Neural progenitor cell (in vitro differentiated cells): ENCODE measurements around the gene ADK. TPM values are rescaled to one million over a fixed set of nuclear protein-coding genes. Genes with fewer than 3 reads are reported as not detected.

Source experiments
- DNase-seq: peaks from one replicate; pipeline ENCODE4 v3.0.0-alpha.2; 2016; ENCODE audit warnings: low spot score
- H2AFZ ChIP-seq: fragments of 200-600 bp; sonication (generic); replicated peaks from 2 replicates; pipeline ENCODE4 v1.6.1; 2016; ENCODE audit warnings: antibody characterized with exemption
- H3F3A ChIP-seq: fragments of 200-600 bp; sonication (generic); 2 replicates; pipeline ENCODE4 v1.6.1; 2016; ENCODE audit warnings: antibody characterized with exemption, low read depth
- H3K27ac ChIP-seq: fragments of 200-600 bp; sonication (generic); 2 replicates; pipeline ENCODE4 v1.5.1; 2016; ENCODE audit warnings: mild to moderate bottlenecking
- H3K27me3 ChIP-seq: fragments of 200-600 bp; sonication (generic); 2 replicates; pipeline ENCODE4 v1.6.1; 2016; ENCODE audit warnings: mild to moderate bottlenecking, moderate library complexity
- H3K36me3 ChIP-seq: fragments of 200-600 bp; sonication (generic); 2 replicates; pipeline ENCODE4 v1.5.1; 2016
- H3K4me1 ChIP-seq: fragments of 200-600 bp; sonication (generic); 2 replicates; pipeline ENCODE4 v1.6.1; 2016; ENCODE audit warnings: mixed run types
- H3K4me2 ChIP-seq: fragments of 200-600 bp; sonication (generic); 2 replicates; pipeline ENCODE4 v1.6.1; 2016
- H3K4me3 ChIP-seq: fragments of 200-600 bp; sonication (generic); 2 replicates; pipeline ENCODE4 v1.5.1; 2016
- H3K79me2 ChIP-seq: fragments of 200-600 bp; sonication (generic); 2 replicates; pipeline ENCODE4 v1.6.1; 2016; ENCODE audit warnings: low read depth
- H3K9ac ChIP-seq: fragments of 200-600 bp; sonication (generic); 2 replicates; pipeline ENCODE4 v1.6.1; 2016
- H3K9me3 ChIP-seq: fragments of 200-600 bp; sonication (generic); 2 replicates; pipeline ENCODE4 v1.5.1; 2016; ENCODE audit warnings: low read depth
- H4K20me1 ChIP-seq: fragments of 200-600 bp; sonication (generic); 2 replicates; pipeline ENCODE4 v1.6.1; 2016; ENCODE audit warnings: low read depth
- H3K27ac Mint-ChIP-seq: 3 replicates; pipeline ENCODE4 v1.8.0; 2021; ENCODE audit warnings: mixed read lengths
- H3K27me3 Mint-ChIP-seq: 2 replicates; pipeline ENCODE4 v1.8.0; 2022; ENCODE audit warnings: low read depth, mild to moderate bottlenecking, inconsistent platforms, moderate library complexity, mixed read lengths; ENCODE audit not compliant: insufficient read depth
- H3K36me3 Mint-ChIP-seq: 3 replicates; pipeline ENCODE4 v1.8.0; 2021; ENCODE audit warnings: mixed read lengths
- H3K4me1 Mint-ChIP-seq: 3 replicates; pipeline ENCODE4 v1.8.0; 2021; ENCODE audit warnings: mixed read lengths
- H3K4me3 Mint-ChIP-seq: 3 replicates; pipeline ENCODE4 v1.8.0; 2021; ENCODE audit warnings: mild to moderate bottlenecking, moderate library complexity, mixed read lengths
- H3K9me3 Mint-ChIP-seq: 3 replicates; pipeline ENCODE4 v1.8.0; 2020; ENCODE audit warnings: mixed read lengths
- CTCF ChIP-seq: fragments of 200-600 bp; sonication (generic); IDR thresholded peaks from 2 replicates; pipeline ENCODE4 v1.5.1; 2017; ENCODE audit warnings: antibody characterized with exemption, mild to moderate bottlenecking
- EZH2 ChIP-seq: fragments of 200-600 bp; sonication (generic); IDR thresholded peaks from 2 replicates; pipeline ENCODE4 v1.6.1; 2017; ENCODE audit warnings: antibody characterized with exemption, mild to moderate bottlenecking, moderate library complexity
- EZH2phosphoT487 ChIP-seq: fragments of 200-600 bp; sonication (generic); IDR thresholded peaks from 2 replicates; pipeline ENCODE4 v1.6.1; 2017; ENCODE audit warnings: antibody characterized with exemption
- total RNA-seq: library from RNA; depleted of rRNA; stranded (reverse); fragments of >200 nt; gene quantifications from 2 replicates; pipeline ENCODE4 v1.2.3, GENCODE V29; 2015; ENCODE audit warnings: low replicate concordance

The ADK gene
- total RNA-seq, 1 donor from 2014 or later, result 50.9 TPM

- Histone ChIP-seq H2AFZ (no peak overlapping the region), H3K4me3 (no peak overlapping the region), H3K9me3 (no peaks in the 10 kb centered on the region), H3K79me2 (no peaks in the 10 kb centered on the region), H3K27ac (peak overlapping the region; percentile 6), H3K4me2 (peak overlapping the region; percentile 68), H3K36me3 (no peaks in the 10 kb centered on the region), H3F3A (peaks cover 10% of the 10 kb centered on the region), H4K20me1 (no peaks in the 10 kb centered on the region), H3K9ac (no peak overlapping the region), H3K27me3 (no peaks in the 10 kb centered on the region), H3K4me1 (peaks cover 31% of the 10 kb centered on the region)
- peak overlapping the region; percentile 99 for H3K27ac Mint-ChIP-seq
- H3K9me3 Mint-ChIP-seq, result peaks cover 8% of the 10 kb centered on the region
- peak; percentile 68 for DNase-seq
- peaks cover 39% of the 10 kb centered on the region for H3K4me1 Mint-ChIP-seq
- TF ChIP-seq EZH2phosphoT487 (no peak), EZH2 (no peak), CTCF (no peak)
- peaks cover 4% of the 10 kb centered on the region for H3K27me3 Mint-ChIP-seq
- peaks cover 6% of the 10 kb centered on the region for H3K36me3 Mint-ChIP-seq
- H3K4me3 Mint-ChIP-seq, result peak overlapping the region; percentile 71
Observed at GRCh38 chr10:74419491-74419951, 268.5 kb downstream of the ADK start.

- Histone ChIP-seq H3F3A (peaks cover 10% of the 10 kb centered on the region), H3K27ac (no peak overlapping the region), H3K36me3 (no peaks in the 10 kb centered on the region), H2AFZ (no peak overlapping the region), H3K9me3 (no peaks in the 10 kb centered on the region), H3K79me2 (no peaks in the 10 kb centered on the region), H3K9ac (no peak overlapping the region), H3K27me3 (no peaks in the 10 kb centered on the region), H3K4me1 (peaks cover 31% of the 10 kb centered on the region), H4K20me1 (no peaks in the 10 kb centered on the region), H3K4me3 (no peak overlapping the region), H3K4me2 (peak overlapping the region; percentile 68)
- H3K27me3 Mint-ChIP-seq, result peaks cover 4% of the 10 kb centered on the region
- no peak overlapping the region for H3K4me3 Mint-ChIP-seq
- peak; percentile 13 for DNase-seq
- TF ChIP-seq CTCF (peak; percentile 53), EZH2 (no peak)
- H3K9me3 Mint-ChIP-seq, result peaks cover 12% of the 10 kb centered on the region
- peaks cover 39% of the 10 kb centered on the region for H3K4me1 Mint-ChIP-seq
- H3K36me3 Mint-ChIP-seq, result peaks cover 10% of the 10 kb centered on the region
- H3K27ac Mint-ChIP-seq, result peak overlapping the region; percentile 99
Observed at GRCh38 chr10:74419958-74420375, 268.9 kb downstream of the ADK start.

- H3K27ac Mint-ChIP-seq, result no peak overlapping the region
- H3K4me1 ChIP-seq, result peaks cover 7% of the 10 kb centered on the region
- no peak overlapping the region for H3K4me2 ChIP-seq
- H2AFZ ChIP-seq, result no peak overlapping the region
- no peaks in the 10 kb centered on the region for H3F3A ChIP-seq
- H3K36me3 Mint-ChIP-seq, result peaks cover 10% of the 10 kb centered on the region
- H3K79me2 ChIP-seq, result no peaks in the 10 kb centered on the region
- no peaks in the 10 kb centered on the region for H3K9me3 ChIP-seq
- H4K20me1 ChIP-seq, result no peaks in the 10 kb centered on the region
- H3K4me3 ChIP-seq, result no peak overlapping the region
- H3K9ac ChIP-seq, result no peak overlapping the region
- DNase-seq, result no peak
- H3K27ac ChIP-seq, result no peak overlapping the region
- no peaks in the 10 kb centered on the region for H3K36me3 ChIP-seq
- H3K27me3 ChIP-seq, result no peaks in the 10 kb centered on the region
- no peak overlapping the region for H3K4me3 Mint-ChIP-seq
- no peak for TF ChIP-seq EZH2
- no peak for TF ChIP-seq EZH2phosphoT487
- no peak for TF ChIP-seq CTCF
- peaks cover 15% of the 10 kb centered on the region for H3K4me1 Mint-ChIP-seq
- H3K27me3 Mint-ChIP-seq, result peaks cover 4% of the 10 kb centered on the region
- peaks cover 13% of the 10 kb centered on the region for H3K9me3 Mint-ChIP-seq
Observed at GRCh38 chr10:74424565-74424964, 273.5 kb downstream of the ADK start.
